ENCODE data around the gene KLK11. TPM values are rescaled to one million over a fixed set of nuclear protein-coding genes. Genes with fewer than 3 reads are reported as not detected.

Gene KLK11
- total and polyA plus RNA-seq, 2 experiments from 2014 or later: not detected

DNA sequence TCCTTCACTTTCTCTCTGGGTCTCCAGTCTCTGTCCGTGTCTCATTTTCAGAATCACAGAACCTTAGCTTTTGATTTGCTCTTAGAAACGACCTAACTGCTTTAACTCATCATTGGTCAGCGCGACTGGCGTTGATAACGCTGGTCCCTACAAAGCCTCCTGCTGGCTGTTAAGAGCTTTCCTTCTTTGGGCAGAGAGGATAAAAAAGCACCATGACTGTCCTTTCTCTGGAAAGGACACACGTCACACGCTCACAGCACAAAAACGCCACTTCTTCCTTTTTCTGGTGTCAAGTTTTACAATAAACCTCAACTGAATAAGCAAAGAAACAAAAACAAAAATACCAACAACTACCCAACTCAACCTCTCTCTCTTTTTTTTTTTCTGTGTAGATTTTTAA is 10.1 kb upstream of the KLK11 start:
- no peak overlapping the region for H3K27ac ChIP-seq
- H3K36me3 ChIP-seq: no peaks in the 10 kb centered on the region
- H3K27me3 ChIP-seq: peaks cover 4% of the 10 kb centered on the region
- H3K4me1 ChIP-seq (ENCODE audit: low read depth): no peaks in the 10 kb centered on the region
- TF ChIP-seq, protein P1, sequence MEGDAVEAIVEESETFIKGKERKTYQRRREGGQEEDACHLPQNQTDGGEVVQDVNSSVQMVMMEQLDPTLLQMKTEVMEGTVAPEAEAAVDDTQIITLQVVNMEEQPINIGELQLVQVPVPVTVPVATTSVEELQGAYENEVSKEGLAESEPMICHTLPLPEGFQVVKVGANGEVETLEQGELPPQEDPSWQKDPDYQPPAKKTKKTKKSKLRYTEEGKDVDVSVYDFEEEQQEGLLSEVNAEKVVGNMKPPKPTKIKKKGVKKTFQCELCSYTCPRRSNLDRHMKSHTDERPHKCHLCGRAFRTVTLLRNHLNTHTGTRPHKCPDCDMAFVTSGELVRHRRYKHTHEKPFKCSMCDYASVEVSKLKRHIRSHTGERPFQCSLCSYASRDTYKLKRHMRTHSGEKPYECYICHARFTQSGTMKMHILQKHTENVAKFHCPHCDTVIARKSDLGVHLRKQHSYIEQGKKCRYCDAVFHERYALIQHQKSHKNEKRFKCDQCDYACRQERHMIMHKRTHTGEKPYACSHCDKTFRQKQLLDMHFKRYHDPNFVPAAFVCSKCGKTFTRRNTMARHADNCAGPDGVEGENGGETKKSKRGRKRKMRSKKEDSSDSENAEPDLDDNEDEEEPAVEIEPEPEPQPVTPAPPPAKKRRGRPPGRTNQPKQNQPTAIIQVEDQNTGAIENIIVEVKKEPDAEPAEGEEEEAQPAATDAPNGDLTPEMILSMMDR (IDR thresholded peaks at IDR 0.05; ENCODE audit: low read depth, low read length): no peak
- DNase-seq (ENCODE audit: low read depth in 1 of 2, low spot score in 1 of 2): peak in 1 of 2 donors; percentile 15
- no peaks in the 10 kb centered on the region for H3K9me3 ChIP-seq (ENCODE audit: low read depth)
- no peak overlapping the region for H3K4me3 ChIP-seq

DNA sequence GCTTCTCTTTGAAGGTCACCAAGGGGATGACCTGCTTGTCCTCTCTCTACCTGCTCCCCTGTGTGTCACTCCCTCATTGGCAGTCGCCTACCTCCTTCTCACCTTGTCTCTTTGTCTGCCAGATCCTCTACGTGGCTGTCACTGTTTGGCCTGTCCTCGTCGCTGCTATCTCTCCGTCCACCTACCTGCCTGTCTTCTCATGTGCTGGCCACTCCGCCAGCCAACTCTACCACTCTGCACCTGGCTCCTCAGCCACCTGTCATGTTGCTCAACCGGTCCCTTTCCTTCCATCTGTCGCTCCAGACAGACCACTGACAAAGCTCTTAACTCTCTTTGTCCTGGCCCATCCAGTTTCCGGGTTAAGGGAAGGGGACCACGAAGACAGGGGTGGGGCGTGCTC is 8.3 kb upstream of the KLK11 start, which contains the start of gene KLK12:
TSS of gene KLK12 (minus strand) at position 299 of the 400 bp plus-strand sequence. CDS start 381 bp downstream, outside the sequence.
- TF ChIP-seq, protein P1 (IDR thresholded peaks at IDR 0.05; ENCODE audit: low read depth, low read length): no peak
- Histone ChIP-seq H3K36me3 (no peaks in the 10 kb centered on the region), H3K4me1 (ENCODE audit: low read depth) (no peaks in the 10 kb centered on the region), H3K4me3 (no peak within 1 kb of the TSS), H3K27me3 (peaks cover 4% of the 10 kb centered on the region), H3K9me3 (ENCODE audit: low read depth) (no peaks in the 10 kb centered on the region), H3K27ac (no peak within 1 kb of the TSS)
- no peak for DNase-seq (ENCODE audit: low read depth in 1 of 2, low spot score in 1 of 2)

DNA sequence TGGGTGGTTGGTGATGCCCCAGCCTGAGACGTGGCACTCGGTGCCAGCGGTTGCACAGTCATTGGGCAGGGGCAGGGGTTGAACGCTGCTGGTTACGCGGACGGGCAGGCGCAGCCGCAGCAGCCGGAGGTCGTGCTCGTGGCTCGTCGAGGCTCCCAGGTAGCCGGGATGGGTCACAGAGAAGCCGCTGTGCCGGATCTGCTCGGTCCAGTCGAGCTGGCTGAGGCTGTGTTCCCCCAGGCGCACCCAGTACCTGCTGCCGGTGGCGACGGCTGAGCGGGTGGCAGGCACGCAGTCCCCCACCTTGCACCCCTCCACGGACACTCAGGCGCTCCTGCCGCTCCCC is 5.4 kb upstream of the KLK11 start:
- H3K36me3 ChIP-seq: no peaks in the 10 kb centered on the region
- H3K4me1 ChIP-seq (ENCODE audit: low read depth): no peaks in the 10 kb centered on the region
- no peak for DNase-seq (ENCODE audit: low read depth in 1 of 2, low spot score in 1 of 2)
- no peak overlapping the region for H3K4me3 ChIP-seq
- no peaks in the 10 kb centered on the region for H3K9me3 ChIP-seq (ENCODE audit: low read depth)
- peaks cover 4% of the 10 kb centered on the region for H3K27me3 ChIP-seq
- no peak overlapping the region for H3K27ac ChIP-seq
- TF ChIP-seq, protein P1 (IDR thresholded peaks at IDR 0.05; ENCODE audit: low read depth, low read length): no peak

- no peak for DNase-seq (ENCODE audit: low read depth in 1 of 2, low spot score in 1 of 2)
- H3K27ac ChIP-seq: no peak overlapping the region
- no peak overlapping the region for H3K4me3 ChIP-seq
- no peaks in the 10 kb centered on the region for H3K9me3 ChIP-seq (ENCODE audit: low read depth)
- no peaks in the 10 kb centered on the region for H3K4me1 ChIP-seq (ENCODE audit: low read depth)
- no peaks in the 10 kb centered on the region for H3K36me3 ChIP-seq
- TF ChIP-seq, protein P1 (IDR thresholded peaks at IDR 0.05; ENCODE audit: low read depth, low read length): no peak
- H3K27me3 ChIP-seq: peaks cover 4% of the 10 kb centered on the region
These were observed 4.9 kb upstream of the KLK11 start for GRCh38 chr19:51031220-51031879.

DNA sequence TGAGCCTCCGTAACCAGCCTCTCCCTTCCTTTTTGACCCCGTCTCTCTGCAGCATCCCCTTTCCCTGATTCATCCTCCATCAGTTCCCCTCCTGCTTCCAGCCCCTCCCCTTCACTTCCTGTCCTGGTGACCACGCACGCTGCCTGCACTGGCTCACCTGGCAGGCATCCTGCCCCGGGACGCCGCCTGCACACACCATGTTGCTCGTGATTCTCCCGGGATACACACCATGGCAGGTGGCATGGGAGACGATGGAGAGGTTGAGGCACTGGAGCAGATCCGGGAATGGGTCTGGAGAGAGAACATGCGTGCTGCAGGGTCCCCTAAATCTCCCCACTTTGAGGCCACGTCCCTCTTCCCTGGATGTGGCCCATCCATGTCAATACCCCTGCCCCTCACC is 4.2 kb upstream of the KLK11 start:
- DNase-seq (ENCODE audit: low read depth in 1 of 2, low spot score in 1 of 2): no peak
- Histone ChIP-seq H3K4me1 (ENCODE audit: low read depth) (no peaks in the 10 kb centered on the region), H3K36me3 (no peaks in the 10 kb centered on the region), H3K27ac (no peak overlapping the region), H3K27me3 (peaks cover 4% of the 10 kb centered on the region), H3K9me3 (ENCODE audit: low read depth) (no peaks in the 10 kb centered on the region), H3K4me3 (no peak overlapping the region)
- TF ChIP-seq, protein P1 (IDR thresholded peaks at IDR 0.05; ENCODE audit: low read depth, low read length): no peak

Measured in cardiac muscle cell (in vitro differentiated cells and primary cell).